ENCODE measurements around the gene SYAP1.

DNA sequence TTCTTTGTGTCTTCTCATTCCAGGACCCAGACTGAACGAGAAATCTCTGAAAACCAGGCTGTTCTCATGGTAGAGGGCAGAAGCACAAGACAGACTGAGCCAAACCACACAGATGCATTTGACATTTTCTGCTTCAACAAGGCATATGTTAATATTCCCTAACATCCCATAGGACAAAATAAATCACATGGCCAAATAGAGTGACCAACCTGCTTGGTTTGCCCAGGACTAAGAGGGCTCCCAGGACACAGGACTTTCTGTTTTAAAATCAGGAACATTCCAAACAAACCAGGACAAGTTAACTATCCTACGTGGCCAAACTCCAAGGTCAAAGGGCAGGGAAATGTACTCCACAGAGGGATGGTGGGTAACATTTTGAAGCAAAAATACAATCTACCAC lies 18.7 kb upstream of the SYAP1 start:
- TF ChIP-seq EP300 (IDR thresholded peaks at IDR 0.05) (no peak), POLR2A (IDR thresholded peaks at IDR 0.05) (no peak), POLR2AphosphoS5 (IDR thresholded peaks at IDR 0.05) (no peak)
- TF ChIP-seq, protein P1, sequence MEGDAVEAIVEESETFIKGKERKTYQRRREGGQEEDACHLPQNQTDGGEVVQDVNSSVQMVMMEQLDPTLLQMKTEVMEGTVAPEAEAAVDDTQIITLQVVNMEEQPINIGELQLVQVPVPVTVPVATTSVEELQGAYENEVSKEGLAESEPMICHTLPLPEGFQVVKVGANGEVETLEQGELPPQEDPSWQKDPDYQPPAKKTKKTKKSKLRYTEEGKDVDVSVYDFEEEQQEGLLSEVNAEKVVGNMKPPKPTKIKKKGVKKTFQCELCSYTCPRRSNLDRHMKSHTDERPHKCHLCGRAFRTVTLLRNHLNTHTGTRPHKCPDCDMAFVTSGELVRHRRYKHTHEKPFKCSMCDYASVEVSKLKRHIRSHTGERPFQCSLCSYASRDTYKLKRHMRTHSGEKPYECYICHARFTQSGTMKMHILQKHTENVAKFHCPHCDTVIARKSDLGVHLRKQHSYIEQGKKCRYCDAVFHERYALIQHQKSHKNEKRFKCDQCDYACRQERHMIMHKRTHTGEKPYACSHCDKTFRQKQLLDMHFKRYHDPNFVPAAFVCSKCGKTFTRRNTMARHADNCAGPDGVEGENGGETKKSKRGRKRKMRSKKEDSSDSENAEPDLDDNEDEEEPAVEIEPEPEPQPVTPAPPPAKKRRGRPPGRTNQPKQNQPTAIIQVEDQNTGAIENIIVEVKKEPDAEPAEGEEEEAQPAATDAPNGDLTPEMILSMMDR (IDR thresholded peaks at IDR 0.05): no peak
